ENCODE measurements around the gene SYK. TPM values are rescaled to one million over a fixed set of nuclear protein-coding genes. Genes with fewer than 3 reads are reported as not detected.

The SYK gene
- total RNA-seq, 1 experiment from 2014 or later = 9.0 TPM

DNA sequence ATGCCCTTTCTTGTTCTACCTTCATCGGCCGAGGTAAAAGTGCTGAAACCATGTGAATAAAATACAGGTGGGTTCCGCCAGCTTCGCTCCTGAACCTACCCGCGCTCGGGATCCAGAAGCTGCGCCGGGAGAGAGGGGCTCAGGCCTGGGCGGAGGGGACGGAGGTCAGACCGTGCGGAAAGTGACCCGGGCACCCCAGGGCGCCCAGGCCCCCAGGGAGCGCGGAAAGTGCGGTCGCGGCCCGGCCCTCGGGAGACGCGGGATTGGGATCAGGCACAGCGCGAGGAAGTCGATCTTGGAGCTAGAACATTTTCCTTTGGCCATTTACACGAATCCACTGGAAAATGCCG lies 329 bp downstream of the SYK start:
- Histone ChIP-seq H3K36me3 (ENCODE audit: control insufficient read depth in 1 of 2, insufficient read depth in 2 of 2, low read length in 2 of 2) (no peaks in the 10 kb centered on the region), H3K9ac (ENCODE audit: low read length) (peak overlapping the region; percentile 46), H3K4me1 (ENCODE audit: control insufficient read depth in 1 of 2, insufficient read depth in 2 of 2, low read length in 2 of 2) (peaks cover 3 to 16% of the 10 kb centered on the region in 2 experiments), H3K9me2 (ENCODE audit: insufficient read depth) (no peaks in the 10 kb centered on the region), H4K20me1 (ENCODE audit: insufficient read depth) (no peaks in the 10 kb centered on the region), H3K9me3 (ENCODE audit: control insufficient read depth in 1 of 2, insufficient read depth in 1 of 2, low read depth in 1 of 2, low read length in 2 of 2) (no peaks in the 10 kb centered on the region), H3K4me2 (ENCODE audit: low read length) (peak overlapping the region; percentile 75), H3K27ac (ENCODE audit: low read depth, low read length) (peak overlapping the region; percentile 31; the same call in 1 of the 2 replicates), H2AFZ (ENCODE audit: low read depth, low read length, poor library complexity, severe bottlenecking) (peak overlapping the region; percentile 18), H3K27me3 (ENCODE audit: insufficient read depth, low read length) (0 out of 2 replicates have a peak, but pooled peaks cover 7% of the 10 kb centered on the region), H3K4me3 (replicated peaks in 1 of 2; ENCODE audit: low read depth in 1 of 2, low read length in 2 of 2) (peak overlapping the region; percentile 50 to 57), H3K79me2 (ENCODE audit: insufficient read depth, low read length) (no peaks in the 10 kb centered on the region)
- CTCF ChIA-PET = no interaction called here
- RAD21 ChIA-PET (ENCODE audit: low non-redundant PET in 1 of 2, low total read pairs in 2 of 2, uncharacterized antibody in 2 of 2, unreplicated experiment in 2 of 2) = no interaction called here
- DNase-seq (ENCODE audit: low read depth, low spot score) (no peak), ATAC-seq (peak; percentile 61)
- TSS peak; percentile 45 for BruUV-seq (replicated peaks)
- intact Hi-C loops (cut with micrococcal nuclease) = no loop called here
- POLR2A ChIA-PET = no interaction called here
- 0 out of 2 replicates have a peak, but pooled peaks have one; percentile 5 for TF ChIP-seq ZFX (IDR thresholded peaks at IDR 0.05)
- TF ChIP-seq YY1 (IDR thresholded peaks at IDR 0.05; ENCODE audit: extremely low read depth, insufficient replicate concordance, low read depth, low read length) = no peak

DNA sequence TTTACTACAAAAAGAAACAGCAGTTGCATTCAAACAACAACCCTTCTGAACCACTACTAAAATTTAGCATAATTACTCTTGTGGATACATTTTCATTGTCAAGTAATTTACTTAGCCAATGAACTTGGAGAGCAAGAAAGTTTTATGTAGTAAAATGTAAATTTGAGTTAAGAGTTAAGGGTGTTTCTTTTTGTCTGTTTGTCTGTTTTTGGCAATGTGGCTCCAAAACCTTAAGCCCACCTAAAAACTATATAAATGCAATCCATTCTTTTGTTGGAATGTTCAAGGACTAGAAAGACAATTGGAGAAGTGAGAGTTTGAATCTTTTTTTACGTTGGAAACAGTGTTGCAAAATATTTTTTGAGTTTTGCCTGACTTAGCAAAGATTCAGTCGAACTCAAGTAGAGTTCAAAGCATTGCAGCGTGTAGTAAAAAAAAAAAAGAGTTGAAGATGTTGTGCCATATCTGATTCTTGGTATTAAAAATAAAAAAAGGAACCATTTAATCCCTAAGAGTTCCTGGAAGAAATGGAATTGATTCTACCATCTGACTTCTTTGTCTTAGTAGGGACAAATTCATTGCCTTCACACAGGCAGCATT lies 867 bp downstream of the SYK start:
- Histone ChIP-seq H2AFZ (ENCODE audit: low read depth, low read length, poor library complexity, severe bottlenecking) (peak overlapping the region; percentile 18), H4K20me1 (ENCODE audit: insufficient read depth) (no peaks in the 10 kb centered on the region), H3K27me3 (ENCODE audit: insufficient read depth, low read length) (0 out of 2 replicates have a peak, but pooled peaks cover 7% of the 10 kb centered on the region), H3K9me2 (ENCODE audit: insufficient read depth) (no peaks in the 10 kb centered on the region), H3K79me2 (ENCODE audit: insufficient read depth, low read length) (no peaks in the 10 kb centered on the region), H3K27ac (ENCODE audit: low read depth, low read length) (no peak overlapping the region), H3K4me1 (ENCODE audit: control insufficient read depth in 1 of 2, insufficient read depth in 2 of 2, low read length in 2 of 2) (peaks cover 3 to 16% of the 10 kb centered on the region in 2 experiments), H3K36me3 (ENCODE audit: control insufficient read depth in 1 of 2, insufficient read depth in 2 of 2, low read length in 2 of 2) (no peaks in the 10 kb centered on the region), H3K9me3 (ENCODE audit: control insufficient read depth in 1 of 2, insufficient read depth in 1 of 2, low read depth in 1 of 2, low read length in 2 of 2) (no peaks in the 10 kb centered on the region), H3K4me3 (replicated peaks in 1 of 2; ENCODE audit: low read depth in 1 of 2, low read length in 2 of 2) (peak overlapping the region; percentile 50 to 57), H3K9ac (ENCODE audit: low read length) (peak overlapping the region; percentile 46), H3K4me2 (ENCODE audit: low read length) (peak overlapping the region; percentile 75)
- no TSS peak for BruUV-seq (replicated peaks)
- intact Hi-C loops (cut with micrococcal nuclease) = no loop called here
- no peak for TF ChIP-seq ZFX (IDR thresholded peaks at IDR 0.05)
- no peak; the same call in 1 of the 2 replicates for TF ChIP-seq EZH2 (IDR thresholded peaks at IDR 0.05)
- TF ChIP-seq YY1 (IDR thresholded peaks at IDR 0.05; ENCODE audit: extremely low read depth, insufficient replicate concordance, low read depth, low read length) = no peak
- no peak for TF ChIP-seq SRF (IDR thresholded peaks at IDR 0.05; ENCODE audit: low read depth)
- no peak for TF ChIP-seq ATF3 (IDR thresholded peaks at IDR 0.05)
- no peak for TF ChIP-seq EZH2phosphoT487 (IDR thresholded peaks at IDR 0.05; ENCODE audit: borderline replicate concordance)
- no peak for TF ChIP-seq POLR2A (IDR thresholded peaks at IDR 0.05; ENCODE audit: borderline replicate concordance, extremely low read depth, insufficient read depth, insufficient read length)
- ChIA-PET RAD21 (ENCODE audit: low non-redundant PET in 1 of 2, low total read pairs in 2 of 2, uncharacterized antibody in 2 of 2, unreplicated experiment in 2 of 2) (no interaction called here), CTCF (no interaction called here), POLR2A (no interaction called here)
- ATAC-seq (no peak), DNase-seq (ENCODE audit: low read depth, low spot score) (no peak)

Measured in HCT116 (cell line).